Activated naive CD4-positive, alpha-beta T cell treated with anti-CD3 and anti-CD28 coated beads, Interleukin-2, amount 50 U/mL, for 72 hours (primary cell): ENCODE data around the gene MINK1. TPM values are rescaled to one million over a fixed set of nuclear protein-coding genes. Genes with fewer than 3 reads are reported as not detected.
"Not testable (repeated sequence)": the region's sequence is repeated elsewhere in the genome, so short reads cannot be mapped to it uniquely, and the experiment has no call there.

Experiments
- ATAC-seq, 2 donors: fragments of 150-1000 bp; cut with Tn5 transposase; 2 replicates each; pipeline ENCODE4 v1.10.0; 2021; ENCODE audit warnings: mild to moderate bottlenecking in 2 of 2, moderate library complexity in 2 of 2
- DNase-seq, 2 donors: peaks; one replicate each; pipeline ENCODE4 v3.0.0; 2021 to 2022; ENCODE audit warnings: low spot score in 2 of 2
- H3K27ac Mint-ChIP-seq, 2 donors: one replicate each; pipeline ENCODE4 v1.8.0; 2022; ENCODE audit warnings: mild to moderate bottlenecking in 2 of 2, mixed read lengths in 2 of 2
- H3K36me3 Mint-ChIP-seq, 2 donors: one replicate each; pipeline ENCODE4 v1.8.0; 2022; ENCODE audit warnings: mixed read lengths in 2 of 2
- H3K9me3 Mint-ChIP-seq, 2 donors: one replicate each; pipeline ENCODE4 v1.8.0; 2022; ENCODE audit warnings: mixed read lengths in 2 of 2
- total RNA-seq, 2 donors: library from RNA; stranded (reverse); gene quantifications; one replicate each; pipeline ENCODE4 v1.2.3, GENCODE V29; 2022

The MINK1 gene
- total RNA-seq, 2 donors from 2014 or later = 83.0 to 84.9 TPM

- H3K27ac Mint-ChIP-seq = peak overlapping the region in 1 of 2 donors; percentile 85
- DNase-seq = no peak
- no peaks in the 10 kb centered on the region for H3K9me3 Mint-ChIP-seq
- no peak for ATAC-seq
- H3K36me3 Mint-ChIP-seq = no peaks in the 10 kb centered on the region
Observed at GRCh38 chr17:4898927-4899326, 65.8 kb downstream of the MINK1 start.

DNA sequence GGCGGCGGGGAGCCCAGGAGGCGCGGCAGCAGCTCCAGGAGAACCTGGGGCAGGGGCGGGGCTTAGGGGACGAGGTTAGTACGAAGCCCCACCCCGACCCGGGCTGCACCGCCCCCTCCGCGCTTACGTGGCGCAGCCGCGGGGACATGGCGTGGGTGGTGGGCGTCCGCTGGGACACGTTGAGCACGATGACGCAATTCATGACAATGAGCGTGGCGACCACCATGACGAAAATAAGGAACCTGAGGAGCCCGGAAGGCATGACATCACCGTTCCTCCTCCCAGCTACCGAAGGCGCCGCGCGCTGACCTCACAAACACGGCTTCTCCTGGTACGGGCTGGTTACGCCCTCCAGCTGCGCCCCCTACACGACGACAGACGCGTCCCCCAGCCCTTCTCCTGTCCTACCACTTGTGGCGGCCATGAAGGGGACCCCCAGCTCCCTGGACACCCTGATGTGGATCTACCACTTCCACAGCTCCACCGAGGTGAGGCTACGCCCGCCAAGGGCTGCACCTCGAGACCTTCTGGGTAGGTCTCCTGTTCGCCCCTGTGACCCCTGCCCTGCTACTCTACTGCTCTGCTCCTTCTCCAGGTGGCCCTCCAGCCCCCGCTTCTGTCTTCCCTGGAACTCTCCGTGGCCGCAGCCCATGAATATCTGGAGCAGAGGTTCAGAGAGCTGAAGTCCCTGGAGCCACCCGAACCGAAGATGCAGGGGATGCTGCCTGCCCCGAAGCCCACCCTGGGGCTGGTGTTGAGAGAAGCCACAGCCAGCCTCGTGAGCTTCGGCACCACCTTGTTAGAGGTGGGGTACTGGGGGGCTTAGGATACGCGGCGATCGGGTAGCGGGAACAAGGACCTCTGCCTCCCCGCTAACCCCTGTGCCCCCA, 66.4 kb downstream of the MINK1 start, which contains the start of gene C17orf107:
Gene C17orf107, plus strand, starts transcription at position 196 of the 890 bp plus-strand sequence. Its CDS starts 227 bp downstream, at position 423.
- peak; percentile 89 to 95 for DNase-seq
- Mint-ChIP-seq H3K36me3 (no peaks in the 10 kb centered on the region), H3K9me3 (no peaks in the 10 kb centered on the region), H3K27ac (peak within 1 kb of the TSS; percentile 85 to 95)
- ATAC-seq = peak; percentile 77 to 86

DNA sequence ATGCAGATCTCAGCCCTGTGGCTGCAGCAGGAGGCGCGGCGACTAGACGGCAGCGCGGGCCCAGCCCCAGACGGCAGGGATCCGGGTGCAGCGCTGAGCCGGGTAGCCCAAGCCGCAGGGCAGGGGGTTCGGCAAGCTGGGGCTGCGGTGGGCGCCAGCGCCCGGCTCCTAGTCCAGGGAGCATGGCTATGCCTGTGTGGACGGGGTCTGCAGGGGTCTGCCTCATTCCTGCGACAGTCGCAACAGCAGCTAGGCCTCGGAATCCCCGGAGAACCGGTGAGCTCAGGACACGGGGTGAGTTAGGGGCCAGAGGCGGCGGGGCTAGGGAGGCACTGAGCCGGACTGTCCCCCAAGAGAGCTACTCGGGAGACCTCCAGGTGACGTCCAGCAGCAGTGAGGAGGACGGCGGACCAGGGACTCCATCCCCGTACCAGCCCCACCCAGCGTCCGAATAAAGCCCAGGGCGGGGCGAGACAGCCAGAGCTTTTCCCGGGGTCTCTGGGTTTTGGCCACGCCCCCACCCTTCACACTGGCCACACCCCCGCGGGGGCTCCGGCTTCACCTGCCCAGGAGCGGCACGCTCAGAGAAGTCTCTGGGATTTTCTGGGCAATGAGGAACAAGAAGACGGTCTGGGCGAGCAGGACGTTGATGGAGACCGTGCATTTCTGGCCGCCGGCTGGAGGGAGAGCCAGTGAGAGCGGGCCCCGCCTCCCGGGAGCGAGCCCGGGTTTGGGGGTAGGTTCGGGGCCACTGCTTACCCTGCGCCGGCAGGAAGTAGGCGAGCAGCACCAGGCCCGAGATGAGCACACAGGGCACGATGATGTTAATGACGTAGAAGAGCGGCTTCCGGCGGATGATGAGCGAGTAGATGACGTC, 67.3 kb downstream of the MINK1 start:
- peak overlapping the region; percentile 85 to 95 for H3K27ac Mint-ChIP-seq
- peak in 1 of 2 donors; percentile 6 for ATAC-seq
- H3K36me3 Mint-ChIP-seq = no peaks in the 10 kb centered on the region
- DNase-seq = peak in 1 of 2 donors; percentile 35
- no peaks in the 10 kb centered on the region for H3K9me3 Mint-ChIP-seq

DNA sequence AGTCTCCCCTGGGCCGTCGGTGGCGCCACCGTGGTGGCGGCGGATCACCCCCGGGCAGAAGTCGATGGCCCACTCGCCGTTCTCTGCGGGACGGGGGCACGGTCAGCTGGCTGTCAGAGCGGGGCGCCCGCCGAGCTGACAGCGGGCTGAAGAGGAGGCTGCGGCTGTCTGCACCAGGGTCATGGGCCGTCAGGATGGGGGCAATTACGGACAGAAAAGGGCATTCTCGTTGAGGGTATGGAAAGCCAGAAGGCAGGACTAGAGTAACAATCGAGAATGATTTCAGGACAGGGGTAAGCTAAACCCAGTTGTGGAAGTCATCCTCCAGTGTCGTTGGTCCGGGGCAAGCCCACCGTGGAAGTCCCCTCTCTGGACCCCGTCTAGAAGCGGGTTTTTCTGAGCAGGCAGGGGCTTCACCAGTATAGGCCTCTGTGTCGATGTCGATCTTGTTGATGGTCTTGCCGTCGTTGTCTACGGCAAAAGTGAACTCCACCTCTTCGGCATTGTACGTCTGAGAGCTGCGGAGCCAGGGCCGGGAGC, 68.0 kb downstream of the MINK1 start:
- no peak for DNase-seq

GRCh38 chr17:4901648-4902344, 68.7 kb downstream of the MINK1 start:
- H3K36me3 Mint-ChIP-seq = no peaks in the 10 kb centered on the region
- H3K9me3 Mint-ChIP-seq = no peaks in the 10 kb centered on the region
- ATAC-seq = no peak
- no peak overlapping the region for H3K27ac Mint-ChIP-seq
- no peak for DNase-seq

More for the DNA sequence above, 68.0 kb downstream of the MINK1 start:
- no peaks in the 10 kb centered on the region for H3K9me3 Mint-ChIP-seq
- ATAC-seq = no peak
- no peaks in the 10 kb centered on the region for H3K36me3 Mint-ChIP-seq
- H3K27ac Mint-ChIP-seq = no peak overlapping the region

GRCh38 chr17:4902540-4902939, 69.4 kb downstream of the MINK1 start:
- ATAC-seq = no peak

GRCh38 chr17:4903051-4903818, 70.1 kb downstream of the MINK1 start, which contains the start of gene CHRNE:
Gene CHRNE, minus strand, starts transcription at chr17:4903098. Its CDS starts 35 bp downstream, at chr17:4903063.
- Mint-ChIP-seq H3K36me3 (no peaks in the 10 kb centered on the region), H3K27ac (peak within 1 kb of the TSS in 1 of 2 donors; percentile 46), H3K9me3 (no peaks in the 10 kb centered on the region)
- DNase-seq = peak in 1 of 2 donors; percentile 79
- ATAC-seq = peak; percentile 43 to 56

More at GRCh38 chr17:4902540-4902939, 69.4 kb downstream of the MINK1 start:
- H3K36me3 Mint-ChIP-seq = no peaks in the 10 kb centered on the region
- H3K9me3 Mint-ChIP-seq = no peaks in the 10 kb centered on the region
- DNase-seq = no peak
- no peak overlapping the region for H3K27ac Mint-ChIP-seq

- not testable (repeated sequence) for H3K9me3 Mint-ChIP-seq, ATAC-seq, DNase-seq, H3K27ac Mint-ChIP-seq, H3K36me3 Mint-ChIP-seq
Observed at GRCh38 chr17:4906642-4907041, 73.5 kb downstream of the MINK1 start.

DNA sequence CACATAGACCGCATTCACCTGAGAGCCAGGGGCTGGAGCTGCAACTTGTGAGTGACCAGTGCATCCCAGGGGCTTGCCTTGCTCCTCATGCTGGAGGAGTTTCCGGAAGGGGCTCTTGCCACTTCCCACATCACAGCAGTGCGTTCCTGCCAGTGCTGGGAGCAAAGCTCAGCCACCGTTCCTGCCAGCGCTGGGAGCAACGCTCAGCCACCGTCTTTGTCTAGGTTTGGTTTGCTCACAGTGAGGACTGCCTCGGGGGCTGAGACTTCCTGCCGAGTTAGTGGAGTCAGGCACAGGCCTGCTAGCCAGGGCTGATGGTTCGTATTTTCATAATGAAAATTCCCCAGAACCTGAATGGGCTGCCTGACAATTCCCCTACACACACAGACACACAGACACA, 75.2 kb downstream of the MINK1 start:
- H3K27ac Mint-ChIP-seq = no peak overlapping the region
- no peaks in the 10 kb centered on the region for H3K9me3 Mint-ChIP-seq
- H3K36me3 Mint-ChIP-seq = no peaks in the 10 kb centered on the region
- ATAC-seq = peak in 1 of 2 donors; percentile 21
- DNase-seq = no peak

DNA sequence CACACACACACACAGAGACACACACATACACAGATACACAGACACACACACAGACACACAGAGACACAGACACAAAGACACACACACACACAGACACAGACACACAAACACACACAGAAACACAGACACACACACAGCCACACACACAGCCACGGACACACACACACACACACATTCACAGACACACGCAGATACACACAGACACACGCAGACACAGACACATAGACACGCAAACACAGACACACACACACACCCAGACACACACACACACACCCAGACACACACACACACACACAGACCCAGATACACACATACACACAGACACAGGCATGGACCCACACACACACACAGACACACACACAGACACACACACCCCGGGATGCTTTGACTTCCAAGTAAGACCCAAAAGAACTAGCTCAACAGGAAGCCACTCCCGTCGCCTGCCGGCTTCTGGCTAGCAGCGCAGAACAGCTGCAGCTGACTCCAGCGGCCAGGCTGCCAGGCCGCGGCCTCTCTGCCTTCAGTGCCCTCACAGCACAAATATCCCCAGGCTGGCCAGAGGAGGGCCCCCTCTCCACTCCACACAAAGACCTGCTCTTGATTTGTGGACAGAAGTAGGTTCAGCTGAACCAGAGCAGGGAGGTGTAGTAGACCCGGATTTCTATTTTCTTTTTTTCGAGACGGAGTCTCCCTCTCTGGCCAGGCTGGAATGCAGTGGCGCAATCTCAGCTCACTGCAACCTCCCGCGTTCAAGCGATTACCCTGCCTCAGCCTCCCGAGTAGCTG, 75.8 kb downstream of the MINK1 start:
- H3K36me3 Mint-ChIP-seq = no peaks in the 10 kb centered on the region
- ATAC-seq = peak; percentile 96 to 99
- H3K27ac Mint-ChIP-seq = no peak overlapping the region
- H3K9me3 Mint-ChIP-seq = no peaks in the 10 kb centered on the region
- DNase-seq = peak; percentile 70 to 81

- H3K9me3 Mint-ChIP-seq = no peaks in the 10 kb centered on the region
- H3K36me3 Mint-ChIP-seq = no peaks in the 10 kb centered on the region
- ATAC-seq = no peak
- no peak for DNase-seq
- no peak overlapping the region for H3K27ac Mint-ChIP-seq
Observed at GRCh38 chr17:4913994-4914393, 80.9 kb downstream of the MINK1 start.

- H3K27ac Mint-ChIP-seq, H3K36me3 Mint-ChIP-seq, DNase-seq, H3K9me3 Mint-ChIP-seq, ATAC-seq: not testable (repeated sequence)
Observed at GRCh38 chr17:4914551-4914950, 81.4 kb downstream of the MINK1 start.

- no peaks in the 10 kb centered on the region for H3K36me3 Mint-ChIP-seq
- no peak for ATAC-seq
- no peak for DNase-seq
Observed at GRCh38 chr17:4919511-4920047, 86.4 kb downstream of the MINK1 start.

GRCh38 chr17:4920351-4921048, 87.4 kb downstream of the MINK1 start:
- no peak for DNase-seq
- Mint-ChIP-seq H3K9me3 (no peaks in the 10 kb centered on the region), H3K36me3 (no peaks in the 10 kb centered on the region), H3K27ac (no peak overlapping the region)
- ATAC-seq = no peak

More at GRCh38 chr17:4919511-4920047, 86.4 kb downstream of the MINK1 start:
- Mint-ChIP-seq H3K27ac (no peak overlapping the region), H3K9me3 (no peaks in the 10 kb centered on the region)
